A673 (cell line): ENCODE results near the gene MAP7D2. TPM values are rescaled to one million over a fixed set of nuclear protein-coding genes. Genes with fewer than 3 reads are reported as not detected.

Source experiments
- BruUV-seq: library from RNA; stranded (reverse); fragments of 400-500 nt; replicated peaks from 2 replicates; lab custom pipeline; 2021; lab: Mats Ljungman, UMichigan
- CTCF ChIA-PET: fragments of 300-600 bp; sonication (Branson Sonifier 250); formaldehyde crosslinking; loops from one replicate; lab custom pipeline; 2022; ENCODE audit warnings: antibody characterized with exemption; lab: Charles Lee
- POLR2A ChIA-PET: fragments of 300-600 bp; sonication (Branson Sonifier 250); formaldehyde crosslinking; loops from one replicate; lab custom pipeline; 2022; ENCODE audit warnings: antibody characterized with exemption; ENCODE audit not compliant: low non-redundant PET; lab: Charles Lee
- DNase-seq: peaks from one replicate; pipeline ENCODE4 v3.0.0-alpha.2; 2015; ENCODE audit warnings: low spot score
- H3K27ac ChIP-seq: fragments of 200-600 bp; sonication (generic); 2 replicates; pipeline ENCODE4 v1.5.1; 2016; ENCODE audit warnings: mixed run types, low read depth, mild to moderate bottlenecking, mixed read lengths, antibody characterized with exemption, low read length; ENCODE audit not compliant: poor library complexity, severe bottlenecking
- H3K27me3 ChIP-seq: fragments of 200-600 bp; sonication (generic); replicated peaks from 2 replicates; pipeline ENCODE4 v1.6.1; 2017; ENCODE audit warnings: mixed run types, low read depth, mild to moderate bottlenecking, mixed read lengths, antibody characterized with exemption, low read length; ENCODE audit not compliant: insufficient read depth, poor library complexity
- H3K36me3 ChIP-seq: fragments of 200-600 bp; sonication (generic); 2 replicates; pipeline ENCODE4 v1.6.1; 2016; ENCODE audit warnings: mixed run types, mild to moderate bottlenecking, mixed read lengths, antibody characterized with exemption, low read length; ENCODE audit not compliant: insufficient read depth, poor library complexity, severe bottlenecking
- H3K4me1 ChIP-seq: fragments of 200-600 bp; sonication (generic); 2 replicates; pipeline ENCODE4 v1.6.1; 2017; ENCODE audit warnings: mixed run types, mild to moderate bottlenecking, mixed read lengths, antibody characterized with exemption, low read length; ENCODE audit not compliant: insufficient read depth, poor library complexity, severe bottlenecking
- H3K4me3 ChIP-seq: fragments of 200-600 bp; sonication (generic); 2 replicates; pipeline ENCODE4 v1.5.1; 2016; ENCODE audit warnings: low read depth, mixed run types, mild to moderate bottlenecking, mixed read lengths, low read length; ENCODE audit not compliant: poor library complexity, severe bottlenecking
- H3K9me3 ChIP-seq: fragments of 200-600 bp; sonication (generic); 2 replicates; pipeline ENCODE4 v1.6.1; 2016; ENCODE audit warnings: mixed run types, low read depth, mild to moderate bottlenecking, mixed read lengths, antibody characterized with exemption, low read length; ENCODE audit not compliant: poor library complexity, severe bottlenecking
- EZH2 ChIP-seq: fragments of 200-600 bp; sonication (generic); IDR thresholded peaks from 2 replicates; pipeline ENCODE4 v1.6.1; 2017; ENCODE audit warnings: borderline replicate concordance, low read depth, mild to moderate bottlenecking, mixed read lengths, antibody characterized with exemption, low read length; ENCODE audit not compliant: poor library complexity, severe bottlenecking
- intact Hi-C: fragments of 100-400 bp; cut with micrococcal nuclease; formaldehyde crosslinking; loops from one replicate; pipeline ENCODE4 v1.10.0; 2022; ENCODE audit not compliant: unreplicated experiment
- total RNA-seq: library from RNA; stranded (reverse); gene quantifications from 2 replicates; pipeline ENCODE4 v1.2.3, GENCODE V29; 2021
- TF ChIP-seq, protein P1 (sequence below): fragments of 300-800, 200-600 bp; sonication (generic); conservative IDR thresholded peaks from 2 replicates; pipeline ENCODE4 v1.5.1; 2017; ENCODE audit warnings: low read depth, mild to moderate bottlenecking, antibody characterized with exemption, low read length, moderate library complexity, mixed read lengths

MAP7D2 gene
- total RNA-seq, 1 experiment from 2014 or later: 1.2 TPM

DNA sequence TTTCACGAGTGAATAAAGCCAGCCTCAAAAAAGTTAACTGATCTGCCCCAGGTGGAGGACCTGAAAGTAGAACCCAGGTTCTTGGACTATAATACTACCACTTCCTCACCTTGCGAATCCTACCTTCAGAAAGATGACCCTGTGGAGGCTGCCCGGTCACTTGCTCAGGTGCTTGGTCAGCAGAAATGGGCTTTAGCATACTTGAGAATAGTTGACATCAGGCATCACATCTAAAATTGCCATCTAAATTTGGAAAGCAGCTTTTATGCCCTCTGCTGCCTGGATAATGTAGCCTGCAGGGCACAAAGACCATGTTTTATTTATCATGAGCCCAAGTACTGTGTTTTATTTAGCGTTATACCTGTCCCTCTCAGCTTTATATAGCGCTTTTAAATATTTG, 128.9 kb downstream of the MAP7D2 start:
- no peak overlapping the region for H3K27ac ChIP-seq
- H3K36me3 ChIP-seq: no peaks in the 10 kb centered on the region
- DNase-seq: no peak
- no peaks in the 10 kb centered on the region for H3K4me1 ChIP-seq
- H3K27me3 ChIP-seq: no peaks in the 10 kb centered on the region
- POLR2A ChIA-PET: no interaction called here
- CTCF ChIA-PET: no interaction called here
- no peak overlapping the region for H3K4me3 ChIP-seq
- H3K9me3 ChIP-seq: no peaks in the 10 kb centered on the region
- BruUV-seq: no TSS peak
- intact Hi-C loops: no loop called here
- TF ChIP-seq, protein P1, sequence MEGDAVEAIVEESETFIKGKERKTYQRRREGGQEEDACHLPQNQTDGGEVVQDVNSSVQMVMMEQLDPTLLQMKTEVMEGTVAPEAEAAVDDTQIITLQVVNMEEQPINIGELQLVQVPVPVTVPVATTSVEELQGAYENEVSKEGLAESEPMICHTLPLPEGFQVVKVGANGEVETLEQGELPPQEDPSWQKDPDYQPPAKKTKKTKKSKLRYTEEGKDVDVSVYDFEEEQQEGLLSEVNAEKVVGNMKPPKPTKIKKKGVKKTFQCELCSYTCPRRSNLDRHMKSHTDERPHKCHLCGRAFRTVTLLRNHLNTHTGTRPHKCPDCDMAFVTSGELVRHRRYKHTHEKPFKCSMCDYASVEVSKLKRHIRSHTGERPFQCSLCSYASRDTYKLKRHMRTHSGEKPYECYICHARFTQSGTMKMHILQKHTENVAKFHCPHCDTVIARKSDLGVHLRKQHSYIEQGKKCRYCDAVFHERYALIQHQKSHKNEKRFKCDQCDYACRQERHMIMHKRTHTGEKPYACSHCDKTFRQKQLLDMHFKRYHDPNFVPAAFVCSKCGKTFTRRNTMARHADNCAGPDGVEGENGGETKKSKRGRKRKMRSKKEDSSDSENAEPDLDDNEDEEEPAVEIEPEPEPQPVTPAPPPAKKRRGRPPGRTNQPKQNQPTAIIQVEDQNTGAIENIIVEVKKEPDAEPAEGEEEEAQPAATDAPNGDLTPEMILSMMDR: no peak
- TF ChIP-seq EZH2: no peak

DNA sequence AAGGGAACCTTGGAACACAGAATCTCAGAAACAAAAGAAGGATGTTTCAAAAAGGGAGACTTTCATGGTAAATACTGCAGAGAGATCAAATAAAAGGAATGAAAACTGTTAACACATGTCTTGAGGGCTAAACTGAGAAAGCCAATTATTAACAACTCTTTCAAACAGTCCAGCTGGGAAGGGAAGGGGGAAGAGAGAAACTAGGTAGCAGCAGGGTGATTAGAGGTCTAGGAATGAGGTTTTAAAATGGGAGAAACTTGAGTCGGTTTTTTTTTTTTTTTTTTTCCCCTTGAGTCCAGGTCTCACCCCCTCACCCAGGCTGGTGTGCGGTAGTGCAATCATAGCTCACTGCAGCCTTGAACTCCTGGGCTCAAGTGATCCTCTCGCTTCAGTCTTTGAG, 130.2 kb downstream of the MAP7D2 start:
- Histone ChIP-seq H3K27ac (no peak overlapping the region), H3K36me3 (no peaks in the 10 kb centered on the region), H3K27me3 (no peaks in the 10 kb centered on the region), H3K9me3 (no peaks in the 10 kb centered on the region), H3K4me1 (no peaks in the 10 kb centered on the region), H3K4me3 (no peak overlapping the region)
- no peak for DNase-seq
- BruUV-seq: no TSS peak
- ChIA-PET CTCF (no interaction called here), POLR2A (no interaction called here)
- intact Hi-C loops: no loop called here
- TF ChIP-seq EZH2: no peak
- TF ChIP-seq, protein P1: no peak

DNA sequence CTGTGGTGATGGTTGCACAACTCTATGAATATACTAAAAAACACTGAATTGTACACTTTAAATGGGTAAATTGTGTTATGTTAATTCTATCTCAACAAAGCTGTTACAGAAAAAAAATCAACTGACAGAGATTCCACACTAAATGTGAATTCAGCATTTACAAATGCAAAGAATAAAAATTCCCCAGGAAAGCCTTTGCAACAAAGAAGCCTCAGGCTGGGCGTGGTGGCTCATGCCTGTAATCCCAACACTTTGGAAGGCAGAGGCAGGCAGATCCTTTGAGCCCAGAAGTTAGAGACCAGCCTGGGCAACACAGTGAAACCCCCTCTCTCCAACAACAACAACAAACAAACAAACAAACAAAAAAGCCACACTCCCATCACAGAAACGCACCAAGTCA, 134.8 kb downstream of the MAP7D2 start:
- Histone ChIP-seq H3K4me3 (no peak overlapping the region), H3K27ac (no peak overlapping the region), H3K9me3 (peaks cover 6% of the 10 kb centered on the region), H3K36me3 (no peaks in the 10 kb centered on the region), H3K4me1 (no peaks in the 10 kb centered on the region), H3K27me3 (no peaks in the 10 kb centered on the region)
- intact Hi-C loops: no loop called here
- BruUV-seq: no TSS peak
- ChIA-PET POLR2A (no interaction called here), CTCF (no interaction called here)
- no peak for DNase-seq
- TF ChIP-seq, protein P1: no peak
- TF ChIP-seq EZH2: no peak
